ENCODE results near the gene PRKG1. TPM values are rescaled to one million over a fixed set of nuclear protein-coding genes. Genes with fewer than 3 reads are reported as not detected.

PRKG1 gene
- total and polyA plus RNA-seq, 2 of the 4 experiments (the other 2 are of a cell fraction): 3.5 to 18.3 TPM

DNA sequence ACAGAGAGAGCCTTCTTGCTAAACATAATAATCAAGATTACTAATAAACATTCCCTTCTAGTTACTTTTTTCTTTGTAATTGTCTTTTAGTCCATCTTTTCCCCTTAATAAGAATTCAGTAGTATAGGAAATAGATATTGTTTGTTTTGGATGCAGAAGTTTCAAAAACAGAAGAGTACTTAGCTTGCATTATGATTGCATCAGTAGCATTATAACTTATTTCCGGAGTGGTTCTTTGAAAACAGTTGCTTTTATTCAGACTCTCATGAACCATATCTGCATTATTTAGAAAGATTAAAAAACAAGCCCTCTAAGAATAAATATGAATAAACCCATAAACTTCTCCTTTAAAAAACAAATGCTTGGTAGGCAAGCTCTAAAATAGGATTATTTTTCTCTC lies 1205.8 kb downstream of the PRKG1 start:
- Histone ChIP-seq H4K8ac (ENCODE audit: low read depth in 2 of 2, low read length in 2 of 2) (no peak overlapping the region), H3K4me2 (ENCODE audit: low read depth, low read length) (no peak overlapping the region), H2BK15ac (ENCODE audit: low read depth, low read length) (no peak overlapping the region), H3K23ac (ENCODE audit: low read depth, low read length) (no peak overlapping the region), H3K27me3 (ENCODE audit: control insufficient read depth, insufficient read depth, low read length) (no peaks in the 10 kb centered on the region), H4K20me1 (ENCODE audit: insufficient read depth, low read length) (no peaks in the 10 kb centered on the region), H3K9ac (ENCODE audit: low read depth, low read length) (no peak overlapping the region), H2AK9ac (replicated peaks; ENCODE audit: low read depth, low read length, poor library complexity) (no peak overlapping the region), H3K9me3 (ENCODE audit: control insufficient read depth, insufficient read depth, low read length) (no peaks in the 10 kb centered on the region), H4K91ac (ENCODE audit: insufficient read depth, low read depth, low read length) (no peak overlapping the region), H3K79me1 (ENCODE audit: low read depth in 1 of 2, low read length in 2 of 2) (no peaks in the 10 kb centered on the region), H3K4me1 (ENCODE audit: control insufficient read depth, insufficient read depth, low read length) (0 out of 2 replicates have a peak, but pooled peaks cover 2% of the 10 kb centered on the region), H2BK5ac (ENCODE audit: low read depth, low read length, poor library complexity, severe bottlenecking) (no peak overlapping the region), H2AFZ (replicated peaks; ENCODE audit: low read length, poor library complexity) (no peak overlapping the region), H2BK20ac (ENCODE audit: low read depth, low read length) (no peak overlapping the region), H3K56ac (ENCODE audit: extremely low read depth, insufficient read depth, low read length) (no peak overlapping the region), H3K36me3 (ENCODE audit: control insufficient read depth, insufficient read depth, low read length) (no peaks in the 10 kb centered on the region), H3K18ac (ENCODE audit: low read depth, low read length) (no peak overlapping the region), H3K14ac (replicated peaks; ENCODE audit: low read depth, low read length) (no peak overlapping the region), H3K27ac (ENCODE audit: insufficient read depth, low read length) (no peak overlapping the region), H2AK5ac (ENCODE audit: low read depth, low read length) (no peak overlapping the region), H3K4ac (ENCODE audit: low read depth, low read length) (no peak overlapping the region), H3K4me3 (ENCODE audit: insufficient read depth, low read depth, low read length) (no peak overlapping the region), H2BK120ac (ENCODE audit: low read depth, low read length) (no peak overlapping the region), H4K5ac (ENCODE audit: low read depth, low read length) (no peak overlapping the region), H3K9me1 (ENCODE audit: insufficient read depth, low read length) (no peaks in the 10 kb centered on the region)
- no CpG with 5 or more reads among the region's 1 CpG for WGBS, 2 experiments (ENCODE audit: extremely low coverage in 2 of 2, insufficient read length in 1 of 2)
- in situ Hi-C loops (cut with MboI; ENCODE audit: low sequenced_read_pairs) (no loop called here), dilution Hi-C loops (cut with HindIII; ENCODE audit: low sequenced_read_pairs, unreplicated experiment) (no loop called here), intact Hi-C loops (cut with micrococcal nuclease) (no loop called here)
- ChIA-PET POLR2A (ENCODE audit: unreplicated experiment) (no interaction called here), CTCF (interaction anchor here (1.0 kb wide), 1 partner anchor 842 kb away, joined by 3 read pairs; no protein-coding TSS in a partner anchor)
- BruUV-seq (replicated peaks): no TSS peak
- no peak for TF ChIP-seq RCOR1 (IDR thresholded peaks at IDR 0.05; ENCODE audit: insufficient replicate concordance, low read length)
- TF ChIP-seq CEBPB (IDR thresholded peaks at IDR 0.05; ENCODE audit: low read depth, low read length): no peak
- TF ChIP-seq, protein P1, sequence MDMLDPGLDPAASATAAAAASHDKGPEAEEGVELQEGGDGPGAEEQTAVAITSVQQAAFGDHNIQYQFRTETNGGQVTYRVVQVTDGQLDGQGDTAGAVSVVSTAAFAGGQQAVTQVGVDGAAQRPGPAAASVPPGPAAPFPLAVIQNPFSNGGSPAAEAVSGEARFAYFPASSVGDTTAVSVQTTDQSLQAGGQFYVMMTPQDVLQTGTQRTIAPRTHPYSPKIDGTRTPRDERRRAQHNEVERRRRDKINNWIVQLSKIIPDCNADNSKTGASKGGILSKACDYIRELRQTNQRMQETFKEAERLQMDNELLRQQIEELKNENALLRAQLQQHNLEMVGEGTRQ (IDR thresholded peaks at IDR 0.05; ENCODE audit: low read depth, low read length): no peak
- ATAC-seq (ENCODE audit: low read depth) (no peak), DNase-seq (no peak)
